K562 (cell line): ENCODE measurements around the gene PREX1. TPM values are rescaled to one million over a fixed set of nuclear protein-coding genes. Genes with fewer than 3 reads are reported as not detected.

Experiments
- ATAC-seq: fragments of 200-7000 bp; cut with Tn5 transposase; 3 replicates; pipeline ENCODE4 v1.9.1; 2020; ENCODE audit warnings: moderate library complexity
- BruUV-seq: library from RNA; stranded (reverse); fragments of 400-500 nt; replicated peaks from 2 replicates; lab custom pipeline; 2021; lab: Mats Ljungman, UMichigan
- CTCF ChIA-PET: fragments of 300-600 bp; formaldehyde crosslinking; extraction: SDS; loops from one replicate; lab custom pipeline; 2021; ENCODE audit warnings: low intra/inter-chr PET ratio; lab: Yijun Ruan, JAX
- POLR2A ChIA-PET: fragments of 300-600, 350-650 bp; sonication (Branson Sonifier 250); formaldehyde crosslinking; extraction: SDS; loops from one replicate; lab custom pipeline; 2021; ENCODE audit warnings: antibody characterized with exemption, inconsistent platforms; lab: Yijun Ruan, JAX
- DNase-seq, 4 experiments: peaks; one replicate each; pipeline versions ENCODE4 v3.0.0 to v3.0.0-alpha.2; 2011 to 2018; ENCODE audit warnings: low spot score in 3 of 4, mixed read lengths in 3 of 4; ENCODE audit errors: extremely low read depth in 1 of 4
- FAIRE-seq: peaks from 2 replicates; lab custom pipeline; 2011; peaks lifted over from hg19 to GRCh38; lab: Jason Lieb, UNC
- H2AFZ ChIP-seq: 2 replicates; pipeline ENCODE4 v1.6.0; 2011; ENCODE audit warnings: low read depth, low read length, control low read depth, inconsistent platforms
- H3K27ac ChIP-seq: fragments of 200-600 bp; 3 replicates; pipeline ENCODE4 v1.8.0; 2011; ENCODE audit warnings: low read depth, mild to moderate bottlenecking, control low read depth, inconsistent platforms, low read length, moderate library complexity, mixed read lengths; ENCODE audit errors: extremely low read depth
- H3K27me3 ChIP-seq, 2 experiments: fragments of 300-600 bp in 1 of 2; 2 replicates in 1 of 2; 3 replicates in 1 of 2; pipeline versions ENCODE4 v1.6.0 to v1.8.0; 2011; ENCODE audit warnings: inconsistent platforms in 2 of 2, low read length in 2 of 2, mild to moderate bottlenecking in 1 of 2, mixed read lengths in 1 of 2, moderate library complexity in 1 of 2; ENCODE audit not compliant: control insufficient read depth in 2 of 2, insufficient read depth in 2 of 2
- H3K36me3 ChIP-seq: fragments of 300-600 bp; 3 replicates; pipeline ENCODE4 v1.8.0; 2011; ENCODE audit warnings: mild to moderate bottlenecking, low read length, inconsistent platforms; ENCODE audit not compliant: control insufficient read depth, insufficient read depth
- H3K4me1 ChIP-seq, 2 experiments: fragments of 200-600 bp in 1 of 2; replicated peaks in 1 of 2; 2 replicates in 1 of 2; 3 replicates in 1 of 2; pipeline versions ENCODE4 v1.5.1 to v1.8.0; 2011; ENCODE audit warnings: inconsistent platforms in 2 of 2, low read length in 2 of 2, mild to moderate bottlenecking in 1 of 2, mixed read lengths in 1 of 2, moderate library complexity in 1 of 2; ENCODE audit not compliant: control insufficient read depth in 2 of 2, insufficient read depth in 2 of 2
- H3K4me2 ChIP-seq: 2 replicates; pipeline ENCODE4 v1.6.1; 2011; ENCODE audit warnings: low read length, control low read depth, inconsistent platforms, mixed read lengths; ENCODE audit not compliant: insufficient read depth
- H3K4me3 ChIP-seq: fragments of 200-600 bp; sonication (generic), shearing (Covaris generic); 2 replicates; pipeline ENCODE4 v1.5.1; 2016; ENCODE audit warnings: control low read depth, inconsistent platforms
- H3K79me2 ChIP-seq: fragments of 200-600 bp; 3 replicates; pipeline ENCODE4 v1.8.0; 2011; ENCODE audit warnings: low read length, inconsistent platforms; ENCODE audit not compliant: control insufficient read depth, insufficient read depth
- H3K9ac ChIP-seq, 2 experiments: 2 replicates each; pipeline versions ENCODE4 v1.6.0 to v1.6.1; 2011; ENCODE audit warnings: low read depth in 2 of 2, low read length in 2 of 2, control low read depth in 1 of 2, inconsistent platforms in 1 of 2, mild to moderate bottlenecking in 1 of 2, mixed read lengths in 1 of 2; ENCODE audit not compliant: insufficient read depth in 1 of 2
- H3K9me1 ChIP-seq: one replicate; pipeline ENCODE4 v1.6.0; 2011; ENCODE audit warnings: inconsistent platforms, mild to moderate bottlenecking, low read length, moderate library complexity; ENCODE audit not compliant: control insufficient read depth, insufficient read depth
- H3K9me3 ChIP-seq: replicated peaks from 2 replicates; pipeline ENCODE4 v1.5.1; 2011; ENCODE audit warnings: low read depth, low read length, inconsistent platforms; ENCODE audit not compliant: control insufficient read depth, insufficient read depth
- H4K20me1 ChIP-seq: replicated peaks from 2 replicates; pipeline ENCODE4 v1.6.1; 2011; ENCODE audit warnings: low read length, inconsistent platforms, mixed read lengths; ENCODE audit not compliant: control insufficient read depth, insufficient read depth
- BCOR ChIP-seq: fragments of 450-650 bp; IDR thresholded peaks from 2 replicates; pipeline ENCODE4 v1.6.1; 2016
- CAMTA2 ChIP-seq: fragments of 250-450 bp; sonication (Bioruptor Pico); conservative IDR thresholded peaks from 2 replicates; pipeline ENCODE4 v1.5.1; 2022
- CREB1 ChIP-seq, 2 experiments: sonication (generic) in 1 of 2; formaldehyde crosslinking in 1 of 2; IDR thresholded peaks; 2 replicates each; pipeline versions ENCODE4 v1.6.1 to v1.8.0; 2012 to 2022; ENCODE audit warnings: inconsistent platforms in 1 of 2, mild to moderate bottlenecking in 1 of 2, missing genetic modification reagents in 1 of 2, moderate library complexity in 1 of 2
- E2F3 ChIP-seq: fragments of 250-450 bp; sonication (Bioruptor Pico); IDR thresholded peaks from 2 replicates; pipeline ENCODE4 v1.4.0; 2020; ENCODE audit warnings: mild to moderate bottlenecking
- EP400 ChIP-seq: fragments of 450-650 bp; IDR thresholded peaks from 2 replicates; pipeline ENCODE4 v1.6.1; 2017; ENCODE audit warnings: antibody characterized with exemption, mild to moderate bottlenecking, moderate library complexity
- NR1H2 ChIP-seq: sonication (generic); formaldehyde crosslinking; IDR thresholded peaks from 2 replicates; pipeline ENCODE4 v1.4.0; 2020; ENCODE audit warnings: mild to moderate bottlenecking, missing genetic modification reagents
- PTTG1 ChIP-seq: fragments of 450-650 bp; IDR thresholded peaks from 2 replicates; pipeline ENCODE4 v1.6.1; 2016; ENCODE audit warnings: low read depth, mild to moderate bottlenecking, missing genetic modification characterization, missing compliant biosample characterization
- RCOR1 ChIP-seq, 2 experiments: IDR thresholded peaks; 2 replicates each; pipeline ENCODE4 v1.6.1; 2012; ENCODE audit warnings: low read depth in 2 of 2, low read length in 2 of 2, borderline replicate concordance in 1 of 2, improper control_type of control experiment in 1 of 2
- SAP30 ChIP-seq: fragments of 200-600 bp; sonication (generic); IDR thresholded peaks from 2 replicates; pipeline ENCODE4 v1.6.1; 2012; ENCODE audit warnings: borderline replicate concordance, low read depth, mild to moderate bottlenecking, moderate library complexity, low read length, control low read depth, inconsistent platforms; ENCODE audit not compliant: insufficient read depth, poor library complexity, severe bottlenecking
- SMARCA5 ChIP-seq: fragments of 450-650 bp; IDR thresholded peaks from 2 replicates; pipeline ENCODE4 v1.6.1; 2016
- SMARCE1 ChIP-seq: fragments of 450-650 bp; IDR thresholded peaks from 2 replicates; pipeline ENCODE4 v1.7.1; 2016; ENCODE audit warnings: mild to moderate bottlenecking
- TCF7 ChIP-seq: sonication (generic); IDR thresholded peaks from 2 replicates; pipeline ENCODE4 v1.6.1; 2016; ENCODE audit warnings: antibody characterized with exemption, borderline replicate concordance
- TOE1 ChIP-seq, 2 experiments: fragments of 450-650 bp in 1 of 2; sonication (generic) in 1 of 2; formaldehyde crosslinking in 1 of 2; IDR thresholded peaks; 2 replicates each; pipeline versions ENCODE4 v1.7.1 to v1.8.0; 2016 to 2022; ENCODE audit warnings: borderline replicate concordance in 2 of 2, mild to moderate bottlenecking in 2 of 2, antibody characterized with exemption in 1 of 2, inconsistent platforms in 1 of 2, low read depth in 1 of 2, missing genetic modification reagents in 1 of 2, moderate library complexity in 1 of 2
- ZBED1 ChIP-seq: IDR thresholded peaks from 2 replicates; pipeline ENCODE4 v1.6.1; 2014
- ZNF696 ChIP-seq: fragments of 250-450 bp; sonication (Bioruptor Pico); conservative IDR thresholded peaks from 2 replicates; pipeline ENCODE4 v1.4.0; 2020; ENCODE audit warnings: mild to moderate bottlenecking, moderate library complexity
- WGBS: fragments of 100-300 bp; shearing (Covaris generic); methylation state at CpG from one replicate; pipeline ENCODE4 v1.1.6; 2016; ENCODE audit warnings: low coverage, mixed read lengths; ENCODE audit not compliant: insufficient coverage; ENCODE audit errors: missing lambda C conversion rate; 5-methylcytosine and 5-hydroxymethylcytosine counted together
- in situ Hi-C: fragments of 300-500 bp; cut with MboI; formaldehyde crosslinking; loops from 4 replicates; pipeline ENCODE4 v1.15.0; 2018; ENCODE audit warnings: inconsistent platforms, mixed read lengths
- intact Hi-C: fragments of 100-400 bp; cut with micrococcal nuclease; formaldehyde crosslinking; loops from 2 replicates; pipeline ENCODE4 v1.14.2; 2022
- polyA plus RNA-seq, 8 experiments: library from polyadenylated mRNA; depleted of rRNA in 4 of 8; stranded (reverse) in 5 of 8; unstranded in 3 of 8; fragments of >200 nt; fragmentation: Nextera tagmentation in 2 of 8; fragmentation: Illumina TruSeq in 1 of 8; extraction: Ambion mirVana in 2 of 8; extraction: Trizol in 1 of 8; gene quantifications; 2 replicates each; pipeline versions ENCODE4 v1.2.1 to v1.2.3, GENCODE V29; 2011 to 2014; ENCODE audit warnings: inconsistent platforms in 1 of 8, missing spikeins in 1 of 8
- total RNA-seq, 7 experiments: library from RNA; depleted of rRNA in 6 of 7; stranded (reverse); fragments of >200 nt in 6 of 7; fragmentation: Illumina TruSeq in 2 of 7; extraction: Trizol in 2 of 7; gene quantifications; 2 replicates each; pipeline versions ENCODE4 v1.2.1 to v1.2.3, GENCODE V29; 2011 to 2021; ENCODE audit warnings: low replicate concordance in 1 of 7
- TF ChIP-seq, protein P1 (sequence below): fragments of 450-650 bp; IDR thresholded peaks from 2 replicates; pipeline ENCODE4 v1.6.1; 2018; ENCODE audit not compliant: partially characterized antibody
- TF ChIP-seq, protein P2 (sequence below), 2 experiments: fragments of 450-650 bp in 1 of 2; sonication (generic) in 1 of 2; formaldehyde crosslinking; conservative IDR thresholded peaks; 2 replicates each; pipeline versions ENCODE4 v1.4.0 to v1.8.1; 2020 to 2022; ENCODE audit warnings: mild to moderate bottlenecking in 1 of 2, missing genetic modification reagents in 1 of 2

Gene PREX1
- total and polyA plus RNA-seq, 9 of the 15 experiments (the other 6 are each of a cell fraction or from before 2014, with no cell fraction given), result 0.37 to 10.4 (median 4.8) TPM

DNA sequence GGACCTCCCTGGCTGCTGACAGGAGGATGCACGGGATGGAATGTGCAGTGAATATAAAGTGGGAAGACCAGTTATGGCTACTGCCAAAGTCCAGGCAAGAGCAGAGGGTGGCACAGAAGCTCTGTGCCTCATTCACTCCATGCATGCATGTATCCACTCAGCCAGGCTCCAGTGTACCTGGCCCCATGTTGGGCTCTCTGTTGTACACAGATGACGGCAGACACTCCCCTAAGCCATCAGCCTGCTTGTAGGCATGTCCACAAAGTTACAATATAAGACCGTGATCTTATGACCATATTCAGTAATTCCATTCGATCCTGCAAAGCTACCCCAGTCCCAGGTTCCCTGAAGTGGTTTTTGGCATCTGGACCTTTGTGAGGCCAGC, 116.8 kb downstream of the PREX1 start (continued):
- TF ChIP-seq, protein P1, sequence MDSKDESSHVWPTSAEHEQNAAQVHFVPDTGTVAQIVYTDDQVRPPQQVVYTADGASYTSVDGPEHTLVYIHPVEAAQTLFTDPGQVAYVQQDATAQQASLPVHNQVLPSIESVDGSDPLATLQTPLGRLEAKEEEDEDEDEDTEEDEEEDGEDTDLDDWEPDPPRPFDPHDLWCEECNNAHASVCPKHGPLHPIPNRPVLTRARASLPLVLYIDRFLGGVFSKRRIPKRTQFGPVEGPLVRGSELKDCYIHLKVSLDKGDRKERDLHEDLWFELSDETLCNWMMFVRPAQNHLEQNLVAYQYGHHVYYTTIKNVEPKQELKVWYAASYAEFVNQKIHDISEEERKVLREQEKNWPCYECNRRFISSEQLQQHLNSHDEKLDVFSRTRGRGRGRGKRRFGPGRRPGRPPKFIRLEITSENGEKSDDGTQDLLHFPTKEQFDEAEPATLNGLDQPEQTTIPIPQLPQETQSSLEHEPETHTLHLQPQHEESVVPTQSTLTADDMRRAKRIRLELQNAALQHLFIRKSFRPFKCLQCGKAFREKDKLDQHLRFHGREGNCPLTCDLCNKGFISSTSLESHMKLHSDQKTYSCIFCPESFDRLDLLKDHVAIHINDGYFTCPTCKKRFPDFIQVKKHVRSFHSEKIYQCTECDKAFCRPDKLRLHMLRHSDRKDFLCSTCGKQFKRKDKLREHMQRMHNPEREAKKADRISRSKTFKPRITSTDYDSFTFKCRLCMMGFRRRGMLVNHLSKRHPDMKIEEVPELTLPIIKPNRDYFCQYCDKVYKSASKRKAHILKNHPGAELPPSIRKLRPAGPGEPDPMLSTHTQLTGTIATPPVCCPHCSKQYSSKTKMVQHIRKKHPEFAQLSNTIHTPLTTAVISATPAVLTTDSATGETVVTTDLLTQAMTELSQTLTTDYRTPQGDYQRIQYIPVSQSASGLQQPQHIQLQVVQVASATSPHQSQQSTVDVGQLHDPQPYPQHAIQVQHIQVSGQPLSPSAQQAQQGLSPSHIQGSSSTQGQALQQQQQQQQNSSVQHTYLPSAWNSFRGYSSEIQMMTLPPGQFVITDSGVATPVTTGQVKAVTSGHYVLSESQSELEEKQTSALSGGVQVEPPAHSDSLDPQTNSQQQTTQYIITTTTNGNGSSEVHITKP, result no peak
- TF ChIP-seq SAP30, result no peak
- TF ChIP-seq CREB1 (IDR thresholded peaks at IDR 0.05), result no peak
- TF ChIP-seq CREB1 (CRISPR knock-in tag; IDR thresholded peaks at IDR 0.05), result no peak
- TF ChIP-seq ZNF696, result no peak
- no peak for TF ChIP-seq RCOR1 (IDR thresholded peaks at IDR 0.05; ENCODE audit: borderline replicate concordance in 1 of 2, low read depth in 2 of 2, low read length in 2 of 2)

DNA sequence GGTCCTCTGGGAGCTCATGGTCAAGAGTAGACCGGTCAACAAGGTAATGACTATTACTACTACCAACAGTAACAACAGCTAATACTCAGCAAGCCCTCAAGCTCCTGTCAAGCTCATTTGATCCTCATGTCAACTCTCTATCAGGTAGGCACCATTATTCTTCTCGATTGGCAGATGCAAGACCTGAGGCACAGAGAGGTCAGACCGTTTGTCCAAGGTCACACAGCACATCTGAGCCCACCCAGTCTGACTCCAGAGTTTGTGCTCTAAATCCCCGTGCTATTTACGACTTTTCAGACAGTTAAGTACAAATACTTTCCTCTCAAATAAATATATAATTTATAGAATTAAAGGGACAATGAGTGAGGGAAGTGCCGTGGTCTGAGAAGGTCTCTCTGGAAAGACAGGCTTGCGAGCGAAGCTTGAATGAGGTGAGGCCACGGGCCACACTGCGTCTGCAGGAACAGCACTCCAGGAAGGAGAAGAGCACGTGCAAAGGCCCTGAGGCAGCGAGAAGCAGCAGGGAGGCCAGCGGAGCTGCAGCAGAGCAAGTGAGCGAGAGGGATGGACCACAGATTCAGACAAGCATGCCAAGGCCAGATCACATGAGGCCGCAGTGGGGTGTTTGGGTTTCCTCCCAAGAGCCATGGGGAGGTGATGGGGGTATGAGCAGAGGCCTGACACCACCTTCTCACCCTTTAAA, 117.3 kb downstream of the PREX1 start:
- no peaks in the 10 kb centered on the region; a peak in 1 of 5 replicates for H3K27me3 ChIP-seq
- H3K36me3 ChIP-seq, result no peaks in the 10 kb centered on the region
- DNase-seq (no peak), ATAC-seq (no peak), FAIRE-seq (no peak)
- H3K27ac ChIP-seq, result no peak overlapping the region
- intact Hi-C loops (no loop called here), in situ Hi-C loops (no loop called here)
- no peak overlapping the region for H3K9ac ChIP-seq
- ChIA-PET POLR2A (no interaction called here), CTCF (no interaction called here)
- 28% methylated on average over 15 of the region's 15 CpGs for WGBS
- no peaks in the 10 kb centered on the region for H3K9me3 ChIP-seq
- no TSS peak for BruUV-seq
- H3K9me1 ChIP-seq, result no peaks in the 10 kb centered on the region
- no peak overlapping the region for H2AFZ ChIP-seq
- H3K4me2 ChIP-seq, result no peak overlapping the region
- no peaks in the 10 kb centered on the region for H3K79me2 ChIP-seq
- H3K4me1 ChIP-seq, result peaks cover under 1 to 4% of the 10 kb centered on the region in 2 experiments; a peak in 2 of 5 replicates
- no peak overlapping the region for H3K4me3 ChIP-seq
- H4K20me1 ChIP-seq, result peaks cover 9% of the 10 kb centered on the region
- no peak for TF ChIP-seq EP400
- no peak for TF ChIP-seq ZBED1
- TF ChIP-seq SMARCE1, result no peak
- no peak for TF ChIP-seq TCF7
- TF ChIP-seq, protein P2, sequence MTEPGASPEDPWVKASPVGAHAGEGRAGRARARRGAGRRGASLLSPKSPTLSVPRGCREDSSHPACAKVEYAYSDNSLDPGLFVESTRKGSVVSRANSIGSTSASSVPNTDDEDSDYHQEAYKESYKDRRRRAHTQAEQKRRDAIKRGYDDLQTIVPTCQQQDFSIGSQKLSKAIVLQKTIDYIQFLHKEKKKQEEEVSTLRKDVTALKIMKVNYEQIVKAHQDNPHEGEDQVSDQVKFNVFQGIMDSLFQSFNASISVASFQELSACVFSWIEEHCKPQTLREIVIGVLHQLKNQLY (CRISPR knock-in tag; conservative IDR thresholded peaks at IDR 0.05), result no peak
- TF ChIP-seq PTTG1 (tag), result no peak
- no peak for TF ChIP-seq NR1H2 (CRISPR knock-in tag)
- TF ChIP-seq CAMTA2 (CRISPR knock-in tag), result no peak
- no peak for TF ChIP-seq E2F3
- TF ChIP-seq TOE1 (IDR thresholded peaks at IDR 0.05; ENCODE audit: borderline replicate concordance), result no peak
- no peak for TF ChIP-seq TOE1 (CRISPR knock-in tag; IDR thresholded peaks at IDR 0.05; ENCODE audit: borderline replicate concordance, low read depth)
- TF ChIP-seq BCOR, result peak; percentile 61; the same call in 1 of the 2 replicates
- 0 out of 2 replicates have a peak, but pooled peaks have one; percentile 45 for TF ChIP-seq SMARCA5
